Breast epithelium (tissue), 3 donors: Measurements from ENCODE around the gene FIG4.

Experiments used
- CTCF ChIP-seq, 3 donors: fragments of 450-650 bp; IDR thresholded peaks; one replicate each; pipeline ENCODE4 v1.5.1; 2016 to 2017; ENCODE audit warnings: antibody characterized with exemption in 3 of 3, mild to moderate bottlenecking in 3 of 3, moderate library complexity in 3 of 3
- POLR2A ChIP-seq: fragments of 450-650 bp; IDR thresholded peaks from one replicate; pipeline ENCODE4 v1.6.1; 2016; ENCODE audit warnings: antibody characterized with exemption, mild to moderate bottlenecking, moderate library complexity
- POLR2AphosphoS5 ChIP-seq, 3 donors: sonication (generic); formaldehyde crosslinking; IDR thresholded peaks; one replicate each; pipeline ENCODE4 v1.6.1; 2017; ENCODE audit warnings: antibody characterized with exemption in 3 of 3

- TF ChIP-seq POLR2AphosphoS5 (IDR thresholded peaks at IDR 0.05) (no peak), CTCF (IDR thresholded peaks at IDR 0.05) (no peak), POLR2A (no peak)
Observed at GRCh38 chr6:109808837-109809236, 117.7 kb downstream of the FIG4 start.
